HG03159 (cell line): Measurements from ENCODE around the gene BHMT.
"Not testable (repeated sequence)": the region's sequence is repeated elsewhere in the genome, so short reads cannot be mapped to it uniquely, and the experiment has no call there.

Source experiments
- ATAC-seq: cut with Tn5 transposase; IDR thresholded peaks from one replicate; pipeline ENCODE4 v1.9.1; 2021; ENCODE audit warnings: mild to moderate bottlenecking, moderate library complexity; ENCODE audit not compliant: unreplicated experiment

Gene BHMT

GRCh38 chr5:79171635-79172245, 60.1 kb downstream of the BHMT start:
- no peak for ATAC-seq

GRCh38 chr5:79172269-79172668, 60.7 kb downstream of the BHMT start:
- ATAC-seq, result no peak

- no peak for ATAC-seq
Observed at GRCh38 chr5:79173626-79174025, 62.0 kb downstream of the BHMT start.

- not testable (repeated sequence) for ATAC-seq
Observed at GRCh38 chr5:79180449-79180848, 68.8 kb downstream of the BHMT start.

- ATAC-seq, result no peak
Observed at GRCh38 chr5:79181419-79182022, 69.9 kb downstream of the BHMT start.
